ENCODE results near the gene MYRFL. TPM values are rescaled to one million over a fixed set of nuclear protein-coding genes. Genes with fewer than 3 reads are reported as not detected.

MYRFL gene
- polyA plus RNA-seq, 1 of the 3 experiments (the other 2 are of a cell fraction): not detected

DNA sequence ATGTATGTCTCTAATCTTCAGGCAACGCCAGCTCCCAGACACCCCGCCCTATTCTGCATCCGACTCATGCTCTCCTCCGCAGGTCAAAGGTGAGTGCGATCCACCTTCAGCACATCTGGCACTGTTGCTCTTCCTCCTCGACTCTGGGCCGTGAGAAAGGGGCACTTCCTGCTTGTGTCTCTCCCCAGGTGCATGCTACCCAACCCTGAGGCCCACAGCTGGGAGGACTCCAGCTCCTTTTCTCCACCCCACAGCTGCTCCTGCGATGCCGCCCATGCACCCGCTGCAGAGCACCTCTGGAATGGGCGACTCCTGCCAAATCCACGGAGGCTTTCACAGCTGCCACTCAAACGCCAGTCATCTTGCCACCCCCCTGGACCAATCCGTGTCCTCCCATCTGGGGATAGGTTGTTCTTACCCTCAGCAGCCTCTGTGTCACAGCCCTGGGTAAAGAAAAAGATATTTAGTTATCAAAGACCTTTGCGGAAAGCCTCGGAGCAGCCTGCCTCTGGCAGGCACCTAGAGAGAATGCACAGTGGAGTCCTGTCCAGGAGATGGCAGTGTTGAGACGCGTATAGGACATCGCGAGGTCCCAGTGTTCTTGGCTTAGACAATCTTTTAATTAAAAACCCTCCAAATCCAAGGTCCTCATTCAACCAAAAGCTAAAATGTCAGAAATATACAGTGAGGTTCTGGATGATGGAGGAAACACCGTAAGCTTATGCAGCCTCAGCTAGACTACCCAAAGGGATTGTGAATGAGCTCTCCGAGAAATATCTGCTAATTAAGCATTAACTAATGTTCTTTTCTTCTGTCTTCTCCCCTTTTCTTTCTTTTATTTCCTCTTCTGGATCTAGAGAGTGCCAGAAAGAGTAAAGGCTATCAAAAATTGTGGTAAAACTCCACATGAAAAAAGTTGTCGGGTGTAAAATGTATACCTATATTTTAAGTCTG lies 54.3 kb downstream of the MYRFL start:
- Histone ChIP-seq H3K4me2 (peak overlapping the region; percentile 59; the same call in 1 of the 2 replicates), H2AFZ (ENCODE audit: low read depth) (peak overlapping the region; percentile 44; the same call in 1 of the 2 replicates), H3K9me3 (no peaks in the 10 kb centered on the region), H3K9ac (no peak overlapping the region), H3K4me1 (ENCODE audit: control insufficient read depth in 1 of 2, insufficient read depth in 2 of 2, low read depth in 1 of 2, low read length in 1 of 2) (peaks cover 0 to 5% of the 10 kb centered on the region in 2 experiments; a peak in 1 of 4 replicates), H3K27me3 (ENCODE audit: insufficient read depth) (no peaks in the 10 kb centered on the region), H3K9me2 (no peaks in the 10 kb centered on the region), H3K4me3 (ENCODE audit: low read depth in 2 of 2, low read length in 1 of 2) (peak overlapping the region; percentile 35 to 37; a peak in 2 of 4 replicates), H3K27ac (ENCODE audit: low read depth in 2 of 2, low read length in 1 of 2) (no peak overlapping the region), H3K36me3 (replicated peaks in 1 of 2; ENCODE audit: control insufficient read depth in 1 of 2, insufficient read depth in 2 of 2, low read length in 1 of 2) (no peaks in the 10 kb centered on the region), H3F3A (replicated peaks; ENCODE audit: insufficient read depth) (no peaks in the 10 kb centered on the region), H4K20me1 (ENCODE audit: insufficient read depth) (no peaks in the 10 kb centered on the region), H3K79me2 (ENCODE audit: insufficient read depth) (no peaks in the 10 kb centered on the region)
- TF ChIP-seq SMC3 (IDR thresholded peaks at IDR 0.05; ENCODE audit: low read depth, low read length) (peak; percentile 92), CHD2 (IDR thresholded peaks at IDR 0.05; ENCODE audit: low read length, partially characterized antibody) (peak; percentile 76), JUND (IDR thresholded peaks at IDR 0.05) (no peak), FOXM1 (IDR thresholded peaks at IDR 0.05; ENCODE audit: low read depth) (no peak), GATA2 (CRISPR knock-in tag; IDR thresholded peaks at IDR 0.05) (no peak), RCOR1 (IDR thresholded peaks at IDR 0.05; ENCODE audit: low read length) (0 out of 2 replicates have a peak, but pooled peaks have one; percentile 24), RAD21 (IDR thresholded peaks at IDR 0.05; ENCODE audit: low read length) (peak; percentile 98)
- TF ChIP-seq, protein P1, sequence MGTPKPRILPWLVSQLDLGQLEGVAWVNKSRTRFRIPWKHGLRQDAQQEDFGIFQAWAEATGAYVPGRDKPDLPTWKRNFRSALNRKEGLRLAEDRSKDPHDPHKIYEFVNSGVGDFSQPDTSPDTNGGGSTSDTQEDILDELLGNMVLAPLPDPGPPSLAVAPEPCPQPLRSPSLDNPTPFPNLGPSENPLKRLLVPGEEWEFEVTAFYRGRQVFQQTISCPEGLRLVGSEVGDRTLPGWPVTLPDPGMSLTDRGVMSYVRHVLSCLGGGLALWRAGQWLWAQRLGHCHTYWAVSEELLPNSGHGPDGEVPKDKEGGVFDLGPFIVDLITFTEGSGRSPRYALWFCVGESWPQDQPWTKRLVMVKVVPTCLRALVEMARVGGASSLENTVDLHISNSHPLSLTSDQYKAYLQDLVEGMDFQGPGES (IDR thresholded peaks at IDR 0.05; ENCODE audit: low read depth, low read length): no peak
- TF ChIP-seq, protein P2, sequence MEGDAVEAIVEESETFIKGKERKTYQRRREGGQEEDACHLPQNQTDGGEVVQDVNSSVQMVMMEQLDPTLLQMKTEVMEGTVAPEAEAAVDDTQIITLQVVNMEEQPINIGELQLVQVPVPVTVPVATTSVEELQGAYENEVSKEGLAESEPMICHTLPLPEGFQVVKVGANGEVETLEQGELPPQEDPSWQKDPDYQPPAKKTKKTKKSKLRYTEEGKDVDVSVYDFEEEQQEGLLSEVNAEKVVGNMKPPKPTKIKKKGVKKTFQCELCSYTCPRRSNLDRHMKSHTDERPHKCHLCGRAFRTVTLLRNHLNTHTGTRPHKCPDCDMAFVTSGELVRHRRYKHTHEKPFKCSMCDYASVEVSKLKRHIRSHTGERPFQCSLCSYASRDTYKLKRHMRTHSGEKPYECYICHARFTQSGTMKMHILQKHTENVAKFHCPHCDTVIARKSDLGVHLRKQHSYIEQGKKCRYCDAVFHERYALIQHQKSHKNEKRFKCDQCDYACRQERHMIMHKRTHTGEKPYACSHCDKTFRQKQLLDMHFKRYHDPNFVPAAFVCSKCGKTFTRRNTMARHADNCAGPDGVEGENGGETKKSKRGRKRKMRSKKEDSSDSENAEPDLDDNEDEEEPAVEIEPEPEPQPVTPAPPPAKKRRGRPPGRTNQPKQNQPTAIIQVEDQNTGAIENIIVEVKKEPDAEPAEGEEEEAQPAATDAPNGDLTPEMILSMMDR (IDR thresholded peaks at IDR 0.05): peak; percentile 94
- TF ChIP-seq, protein P3, sequence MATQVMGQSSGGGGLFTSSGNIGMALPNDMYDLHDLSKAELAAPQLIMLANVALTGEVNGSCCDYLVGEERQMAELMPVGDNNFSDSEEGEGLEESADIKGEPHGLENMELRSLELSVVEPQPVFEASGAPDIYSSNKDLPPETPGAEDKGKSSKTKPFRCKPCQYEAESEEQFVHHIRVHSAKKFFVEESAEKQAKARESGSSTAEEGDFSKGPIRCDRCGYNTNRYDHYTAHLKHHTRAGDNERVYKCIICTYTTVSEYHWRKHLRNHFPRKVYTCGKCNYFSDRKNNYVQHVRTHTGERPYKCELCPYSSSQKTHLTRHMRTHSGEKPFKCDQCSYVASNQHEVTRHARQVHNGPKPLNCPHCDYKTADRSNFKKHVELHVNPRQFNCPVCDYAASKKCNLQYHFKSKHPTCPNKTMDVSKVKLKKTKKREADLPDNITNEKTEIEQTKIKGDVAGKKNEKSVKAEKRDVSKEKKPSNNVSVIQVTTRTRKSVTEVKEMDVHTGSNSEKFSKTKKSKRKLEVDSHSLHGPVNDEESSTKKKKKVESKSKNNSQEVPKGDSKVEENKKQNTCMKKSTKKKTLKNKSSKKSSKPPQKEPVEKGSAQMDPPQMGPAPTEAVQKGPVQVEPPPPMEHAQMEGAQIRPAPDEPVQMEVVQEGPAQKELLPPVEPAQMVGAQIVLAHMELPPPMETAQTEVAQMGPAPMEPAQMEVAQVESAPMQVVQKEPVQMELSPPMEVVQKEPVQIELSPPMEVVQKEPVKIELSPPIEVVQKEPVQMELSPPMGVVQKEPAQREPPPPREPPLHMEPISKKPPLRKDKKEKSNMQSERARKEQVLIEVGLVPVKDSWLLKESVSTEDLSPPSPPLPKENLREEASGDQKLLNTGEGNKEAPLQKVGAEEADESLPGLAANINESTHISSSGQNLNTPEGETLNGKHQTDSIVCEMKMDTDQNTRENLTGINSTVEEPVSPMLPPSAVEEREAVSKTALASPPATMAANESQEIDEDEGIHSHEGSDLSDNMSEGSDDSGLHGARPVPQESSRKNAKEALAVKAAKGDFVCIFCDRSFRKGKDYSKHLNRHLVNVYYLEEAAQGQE (IDR thresholded peaks at IDR 0.05; ENCODE audit: low read depth, low read length): no peak
- TF ChIP-seq, protein P4, sequence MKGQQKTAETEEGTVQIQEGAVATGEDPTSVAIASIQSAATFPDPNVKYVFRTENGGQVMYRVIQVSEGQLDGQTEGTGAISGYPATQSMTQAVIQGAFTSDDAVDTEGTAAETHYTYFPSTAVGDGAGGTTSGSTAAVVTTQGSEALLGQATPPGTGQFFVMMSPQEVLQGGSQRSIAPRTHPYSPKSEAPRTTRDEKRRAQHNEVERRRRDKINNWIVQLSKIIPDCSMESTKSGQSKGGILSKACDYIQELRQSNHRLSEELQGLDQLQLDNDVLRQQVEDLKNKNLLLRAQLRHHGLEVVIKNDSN (IDR thresholded peaks at IDR 0.05; ENCODE audit: borderline replicate concordance, low read depth): no peak
- TF ChIP-seq, protein P5, sequence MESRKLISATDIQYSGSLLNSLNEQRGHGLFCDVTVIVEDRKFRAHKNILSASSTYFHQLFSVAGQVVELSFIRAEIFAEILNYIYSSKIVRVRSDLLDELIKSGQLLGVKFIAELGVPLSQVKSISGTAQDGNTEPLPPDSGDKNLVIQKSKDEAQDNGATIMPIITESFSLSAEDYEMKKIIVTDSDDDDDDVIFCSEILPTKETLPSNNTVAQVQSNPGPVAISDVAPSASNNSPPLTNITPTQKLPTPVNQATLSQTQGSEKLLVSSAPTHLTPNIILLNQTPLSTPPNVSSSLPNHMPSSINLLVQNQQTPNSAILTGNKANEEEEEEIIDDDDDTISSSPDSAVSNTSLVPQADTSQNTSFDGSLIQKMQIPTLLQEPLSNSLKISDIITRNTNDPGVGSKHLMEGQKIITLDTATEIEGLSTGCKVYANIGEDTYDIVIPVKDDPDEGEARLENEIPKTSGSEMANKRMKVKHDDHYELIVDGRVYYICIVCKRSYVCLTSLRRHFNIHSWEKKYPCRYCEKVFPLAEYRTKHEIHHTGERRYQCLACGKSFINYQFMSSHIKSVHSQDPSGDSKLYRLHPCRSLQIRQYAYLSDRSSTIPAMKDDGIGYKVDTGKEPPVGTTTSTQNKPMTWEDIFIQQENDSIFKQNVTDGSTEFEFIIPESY (IDR thresholded peaks at IDR 0.05; ENCODE audit: borderline replicate concordance, low read depth): no peak
- WGBS (ENCODE audit: low lambda C conversion rate): 36% methylated on average over 23 of the region's 23 CpGs
- peak; percentile 76 for DNase-seq
- ChIA-PET POLR2A (no interaction called here), CTCF (interaction anchor here (0.6 to 8.4 kb wide), 62 partner anchors 10 to 1524 kb away, joined by 3 to 94 read pairs (median 4); partner anchors contain the start of gene RAB3IP)

All from SK-N-SH (cell line).